Muscle layer of duodenum (tissue), 2 donors: ENCODE measurements around the gene ATP6V0A4.
"Not testable (repeated sequence)": the region's sequence is repeated elsewhere in the genome, so short reads cannot be mapped to it uniquely, and the experiment has no call there.

Source experiments
- H3K27ac ChIP-seq: one replicate; pipeline ENCODE4 v1.7.0; 2013; ENCODE audit warnings: mild to moderate bottlenecking, low read length
- H3K27me3 ChIP-seq: one replicate; pipeline ENCODE4 v1.7.0; 2013; ENCODE audit warnings: low read depth, mild to moderate bottlenecking, control low read depth, low read length
- H3K36me3 ChIP-seq, 2 donors: one replicate each; pipeline ENCODE4 v1.7.0; 2013; ENCODE audit warnings: low read length in 2 of 2, control low read depth in 1 of 2, mild to moderate bottlenecking in 1 of 2; ENCODE audit not compliant: insufficient read depth in 2 of 2, control insufficient read depth in 1 of 2
- H3K4me1 ChIP-seq, 2 donors: one replicate each; pipeline ENCODE4 v1.7.0; 2013; ENCODE audit warnings: low read length in 2 of 2, mild to moderate bottlenecking in 2 of 2, control low read depth in 1 of 2, moderate library complexity in 1 of 2; ENCODE audit not compliant: insufficient read depth in 2 of 2, control insufficient read depth in 1 of 2
- H3K4me3 ChIP-seq, 2 donors: one replicate each; pipeline ENCODE4 v1.7.0; 2013; ENCODE audit warnings: low read length in 2 of 2, low read depth in 1 of 2, mild to moderate bottlenecking in 1 of 2
- H3K9me3 ChIP-seq, 2 donors: one replicate each; pipeline ENCODE4 v1.7.0; 2013; ENCODE audit warnings: low read length in 2 of 2, control low read depth in 1 of 2, mild to moderate bottlenecking in 1 of 2; ENCODE audit not compliant: control insufficient read depth in 1 of 2
- donor health status: healthy.

ATP6V0A4 gene

DNA sequence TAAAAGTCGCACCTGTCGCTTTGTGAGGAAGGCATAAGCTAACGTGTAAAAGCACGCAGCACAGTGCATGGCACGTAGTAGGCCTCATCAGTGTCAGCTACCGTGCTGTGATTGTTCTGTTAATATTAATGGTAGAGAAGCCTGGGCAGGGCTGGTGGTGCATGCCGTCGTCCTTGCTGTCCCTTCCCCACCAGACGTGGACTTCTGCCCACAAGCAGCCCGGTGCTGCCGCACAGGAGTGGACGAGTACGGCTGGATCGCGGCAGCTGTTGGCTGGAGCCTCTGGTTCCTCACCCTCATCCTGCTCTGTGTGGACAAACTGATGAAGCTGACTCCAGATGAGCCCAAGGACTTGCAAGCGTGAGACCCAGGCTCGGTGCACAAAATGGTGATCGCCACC, 4.7 kb upstream of the ATP6V0A4 start:
- Histone ChIP-seq H3K4me1 (no peaks in the 10 kb centered on the region), H3K9me3 (no peaks in the 10 kb centered on the region), H3K27ac (no peak overlapping the region), H3K4me3 (no peak overlapping the region), H3K27me3 (no peaks in the 10 kb centered on the region), H3K36me3 (no peaks in the 10 kb centered on the region)

DNA sequence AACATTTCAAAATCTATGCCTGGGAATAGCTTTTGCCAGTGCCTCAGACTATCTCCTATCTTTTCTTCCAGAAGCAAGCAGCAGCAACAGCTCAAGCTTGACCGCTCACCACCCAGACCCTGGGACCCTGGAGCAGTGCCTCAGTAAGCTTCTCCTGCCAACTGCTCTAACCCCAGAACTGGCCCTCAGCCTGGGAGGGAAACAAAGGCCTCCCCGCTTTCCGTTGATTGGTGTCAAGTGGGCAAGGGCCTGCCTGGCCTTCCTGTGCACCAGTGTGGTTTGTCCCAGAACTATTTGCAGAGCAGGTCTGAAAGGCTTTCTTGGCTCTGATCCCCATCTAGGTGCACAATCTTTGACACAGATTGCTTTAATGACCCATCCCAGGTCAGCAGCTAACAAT, 3.3 kb upstream of the ATP6V0A4 start:
- Histone ChIP-seq H3K9me3 (no peaks in the 10 kb centered on the region), H3K27ac (no peak overlapping the region), H3K27me3 (no peaks in the 10 kb centered on the region), H3K4me3 (no peak overlapping the region), H3K4me1 (no peaks in the 10 kb centered on the region), H3K36me3 (no peaks in the 10 kb centered on the region)

- H3K27me3 ChIP-seq, result no peaks in the 10 kb centered on the region
- no peaks in the 10 kb centered on the region for H3K9me3 ChIP-seq
- H3K27ac ChIP-seq, result no peak overlapping the region
- H3K4me3 ChIP-seq, result no peak overlapping the region
- no peaks in the 10 kb centered on the region for H3K36me3 ChIP-seq
- H3K4me1 ChIP-seq, result no peaks in the 10 kb centered on the region
These were observed 1.5 kb upstream of the ATP6V0A4 start for GRCh38 chr7:138799336-138800000.

DNA sequence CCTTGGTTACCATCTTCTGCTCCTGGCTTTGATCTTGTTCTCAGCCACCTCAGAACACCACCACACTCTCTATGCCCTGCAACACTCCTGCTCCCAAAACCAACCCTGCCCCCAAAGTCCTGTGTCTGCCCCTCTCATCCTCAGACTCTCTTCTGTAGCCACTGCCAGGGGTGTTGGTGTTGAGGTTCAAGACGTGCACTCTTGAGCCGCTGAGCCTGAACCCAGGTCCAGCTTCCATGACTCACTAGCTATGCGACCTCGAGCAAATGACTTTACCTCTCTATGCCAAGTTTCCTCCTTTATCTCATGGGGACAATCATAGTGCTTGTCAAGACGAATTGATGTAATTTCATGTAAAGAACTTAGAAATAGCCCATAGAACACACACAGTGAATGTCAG, 840 bp upstream of the ATP6V0A4 start:
- Histone ChIP-seq H3K27ac (no peak overlapping the region), H3K4me1 (no peaks in the 10 kb centered on the region), H3K36me3 (no peaks in the 10 kb centered on the region), H3K9me3 (no peaks in the 10 kb centered on the region), H3K4me3 (no peak overlapping the region), H3K27me3 (no peaks in the 10 kb centered on the region)

DNA sequence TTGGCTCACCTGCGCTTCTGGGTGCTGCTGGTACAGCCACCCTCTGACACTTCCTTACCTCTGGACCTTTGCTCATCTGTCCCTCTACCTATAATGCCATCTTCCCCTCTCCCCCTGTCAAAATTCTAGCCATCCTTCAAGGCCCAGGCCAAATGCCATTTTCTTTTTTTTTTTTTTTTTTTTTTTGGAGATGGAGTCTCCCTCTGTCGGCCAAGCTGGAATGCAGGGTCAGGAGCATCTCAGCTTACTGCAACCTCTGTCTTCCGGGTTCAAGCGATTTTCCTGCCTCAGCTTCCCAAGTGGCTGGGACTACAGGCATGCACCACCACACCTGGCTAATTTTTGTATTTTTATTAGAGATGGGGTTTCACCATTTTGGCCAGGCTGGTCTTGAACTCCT, 950 bp downstream of the ATP6V0A4 start:
- H3K27me3 ChIP-seq, H3K27ac ChIP-seq, H3K9me3 ChIP-seq, H3K36me3 ChIP-seq, H3K4me1 ChIP-seq, H3K4me3 ChIP-seq: not testable (repeated sequence)

GRCh38 chr7:138796038-138796615, 1.9 kb downstream of the ATP6V0A4 start:
- Histone ChIP-seq H3K4me1 (no peaks in the 10 kb centered on the region), H3K36me3 (no peaks in the 10 kb centered on the region), H3K4me3 (no peak overlapping the region), H3K27me3 (no peaks in the 10 kb centered on the region), H3K27ac (no peak overlapping the region), H3K9me3 (no peaks in the 10 kb centered on the region)

GRCh38 chr7:138785587-138786437, 12.2 kb downstream of the ATP6V0A4 start:
- Histone ChIP-seq H3K4me3 (no peak overlapping the region), H3K9me3 (peaks cover 0 to 3% of the 10 kb centered on the region in 2 donors), H3K36me3 (no peaks in the 10 kb centered on the region), H3K27ac (no peak overlapping the region), H3K27me3 (no peaks in the 10 kb centered on the region), H3K4me1 (no peaks in the 10 kb centered on the region)

DNA sequence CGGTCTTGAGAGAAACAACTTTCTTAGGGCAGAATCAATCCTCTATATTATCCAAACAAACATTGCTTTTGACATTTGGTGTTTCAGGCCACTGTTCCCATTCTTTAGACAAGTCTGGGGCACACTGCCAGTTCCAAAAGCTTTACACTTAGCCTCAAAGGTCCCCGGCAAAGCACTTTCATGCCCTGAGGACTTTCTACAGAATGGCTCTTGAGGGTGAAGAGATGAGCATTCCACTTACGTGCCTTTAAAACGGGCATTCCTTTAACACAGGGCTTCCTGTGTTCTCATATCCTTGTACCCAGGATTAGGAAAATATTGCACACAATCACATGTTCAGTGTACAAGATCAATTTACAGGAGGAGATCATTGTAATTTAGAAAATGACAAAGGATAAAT, 13.3 kb downstream of the ATP6V0A4 start:
- Histone ChIP-seq H3K9me3 (peaks cover 3% of the 10 kb centered on the region in 2 donors), H3K36me3 (no peaks in the 10 kb centered on the region), H3K27me3 (no peaks in the 10 kb centered on the region), H3K27ac (no peak overlapping the region), H3K4me1 (no peaks in the 10 kb centered on the region), H3K4me3 (no peak overlapping the region)

DNA sequence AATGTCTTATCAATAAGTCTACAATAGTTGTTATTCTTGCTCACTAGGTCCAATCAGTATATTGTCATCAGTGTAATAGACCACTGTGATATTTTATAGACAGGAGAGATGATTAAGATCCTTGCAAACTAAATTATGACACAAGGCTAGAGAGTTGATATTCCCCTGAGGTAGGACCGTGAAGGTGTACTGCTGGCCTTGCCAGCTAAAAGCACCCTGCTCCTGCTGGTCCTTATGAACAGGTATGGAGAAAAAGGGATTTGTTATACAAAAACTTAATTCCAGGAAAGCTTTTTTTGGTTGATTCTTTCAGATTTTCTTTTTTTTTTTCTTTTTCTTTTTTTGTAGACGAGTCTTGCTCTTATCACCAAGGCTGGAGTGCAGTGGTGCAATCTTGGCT, 17.0 kb downstream of the ATP6V0A4 start:
- H3K27ac ChIP-seq, result no peak overlapping the region
- no peaks in the 10 kb centered on the region for H3K27me3 ChIP-seq
- H3K9me3 ChIP-seq, result peaks cover 3% of the 10 kb centered on the region in 2 donors
- H3K36me3 ChIP-seq, result no peaks in the 10 kb centered on the region
- H3K4me1 ChIP-seq, result no peaks in the 10 kb centered on the region
- no peak overlapping the region for H3K4me3 ChIP-seq

DNA sequence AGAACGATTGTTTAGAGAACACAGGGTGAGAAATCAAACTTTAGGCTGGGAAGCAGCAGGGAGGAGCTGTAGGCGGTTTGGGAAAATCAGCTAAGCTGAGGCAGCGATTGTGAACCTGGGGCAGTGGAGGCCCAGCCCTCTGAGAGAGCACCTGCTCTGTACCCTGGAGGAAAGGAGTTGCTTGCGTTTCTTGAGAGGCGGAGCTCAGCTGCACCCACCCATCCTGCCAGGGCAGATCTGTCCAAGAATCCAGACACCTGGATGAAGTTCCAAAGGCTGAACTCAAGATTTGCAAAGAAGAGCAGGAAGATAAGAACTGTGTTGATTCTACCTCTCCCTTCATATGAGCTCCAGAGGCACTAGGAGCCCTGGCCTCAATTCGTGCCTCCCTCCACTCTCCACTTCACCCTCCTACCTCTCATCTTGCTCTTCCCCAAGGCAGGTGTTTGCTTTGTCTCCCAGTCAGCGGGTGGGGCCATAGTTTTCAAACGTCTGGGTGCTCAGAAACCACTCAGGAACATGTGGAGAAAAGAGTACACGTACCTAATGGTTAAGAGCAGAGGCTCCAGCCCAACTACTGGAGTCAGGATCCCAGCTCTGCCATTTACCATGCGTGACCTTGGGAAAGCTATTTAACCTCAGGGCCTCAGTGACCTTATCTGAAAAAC, 21.7 kb downstream of the ATP6V0A4 start:
- Histone ChIP-seq H3K4me1 (no peaks in the 10 kb centered on the region), H3K27ac (no peak overlapping the region), H3K4me3 (no peak overlapping the region), H3K9me3 (peaks cover 0 to 3% of the 10 kb centered on the region in 2 donors), H3K36me3 (no peaks in the 10 kb centered on the region), H3K27me3 (no peaks in the 10 kb centered on the region)

DNA sequence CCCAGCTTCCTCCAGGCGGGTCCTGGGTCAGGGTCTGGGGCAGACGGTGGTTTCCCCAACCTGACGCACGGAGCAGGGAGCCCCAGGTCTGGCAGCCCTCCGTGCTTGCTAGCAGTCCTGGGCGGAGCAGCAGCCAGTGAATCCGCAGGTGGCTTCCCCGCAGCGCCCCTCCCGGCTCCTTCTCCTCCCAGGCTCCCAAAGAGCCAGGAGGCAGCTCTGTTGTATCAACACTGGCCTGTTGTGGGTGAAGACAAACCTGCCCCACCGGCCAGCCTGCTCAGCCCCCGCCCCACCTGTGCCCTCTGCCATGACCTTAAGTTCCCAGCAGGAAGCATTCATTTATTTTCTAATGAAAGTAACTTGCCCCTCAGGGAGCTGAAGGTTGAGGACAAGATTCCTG, 24.2 kb downstream of the ATP6V0A4 start:
- no peaks in the 10 kb centered on the region for H3K27me3 ChIP-seq
- H3K27ac ChIP-seq, result no peak overlapping the region
- H3K4me3 ChIP-seq, result no peak overlapping the region
- H3K4me1 ChIP-seq, result no peaks in the 10 kb centered on the region
- no peaks in the 10 kb centered on the region for H3K9me3 ChIP-seq
- H3K36me3 ChIP-seq, result no peaks in the 10 kb centered on the region
